ENCODE measurements around the gene JMJD8.

GRCh38 chr16:729768-730665, 45.9 kb upstream of the JMJD8 start:
- TF ChIP-seq CTCF (conservative IDR thresholded peaks at IDR 0.05; ENCODE audit: low read depth in 2 of 2) (no peak), EZH2phosphoT487 (IDR thresholded peaks at IDR 0.05; ENCODE audit: unreplicated experiment) (no peak)
